K562 (cell line): ENCODE data around the gene ROM1. TPM values are rescaled to one million over a fixed set of nuclear protein-coding genes. Genes with fewer than 3 reads are reported as not detected.
A peak's percentile ranks its signal among the peaks of the same experiment; 100 is the strongest.

Source experiments
- CLOCK ChIP-seq: fragments of 250-450 bp; sonication (Bioruptor Pico); IDR thresholded peaks from 2 replicates; pipeline ENCODE4 v1.4.0; 2020; ENCODE audit warnings: mild to moderate bottlenecking, moderate library complexity, borderline replicate concordance
- E2F6 ChIP-seq, 2 experiments: IDR thresholded peaks; 2 replicates each; pipeline ENCODE4 v1.6.1; 2011; ENCODE audit warnings: borderline replicate concordance in 1 of 2, control low read depth in 1 of 2, low read depth in 1 of 2, low read length in 1 of 2, mild to moderate bottlenecking in 1 of 2, mixed read lengths in 1 of 2, moderate library complexity in 1 of 2; ENCODE audit not compliant: insufficient read depth in 1 of 2, insufficient read length in 1 of 2, poor library complexity in 1 of 2, severe bottlenecking in 1 of 2; ENCODE audit errors: extremely low read depth in 1 of 2
- GTF2F1 ChIP-seq: IDR thresholded peaks from 2 replicates; pipeline ENCODE4 v1.6.1; 2011; ENCODE audit warnings: low read depth, low read length, improper control_type of control experiment
- KDM2B ChIP-seq: fragments of 250-450 bp; sonication (Bioruptor Pico); IDR thresholded peaks from 2 replicates; pipeline ENCODE4 v1.8.0; 2021; ENCODE audit warnings: mild to moderate bottlenecking, moderate library complexity
- MBD2 ChIP-seq: sonication (generic); IDR thresholded peaks from 2 replicates; pipeline ENCODE4 v1.6.1; 2016; ENCODE audit warnings: low read depth, borderline replicate concordance
- RBM17 ChIP-seq: fragments of 200-400 bp; formaldehyde crosslinking; IDR thresholded peaks from 2 replicates; pipeline ENCODE4 v1.6.1; 2017; ENCODE audit warnings: low read depth, mild to moderate bottlenecking, low read length, borderline replicate concordance
- SRF ChIP-seq, 2 experiments: fragments of 250-450, 450-650 bp in 1 of 2; sonication (Bioruptor Pico) in 1 of 2; sonication (generic) in 1 of 2; formaldehyde crosslinking; IDR thresholded peaks; 2 replicates each; pipeline versions ENCODE4 v1.5.0 to v1.5.1; 2020 to 2022; ENCODE audit warnings: mild to moderate bottlenecking in 1 of 2, missing genetic modification reagents in 1 of 2
- TBL1XR1 ChIP-seq, 2 experiments: IDR thresholded peaks; 2 replicates each; pipeline ENCODE4 v1.6.1; 2012; ENCODE audit warnings: improper control_type of control experiment in 2 of 2, low read length in 2 of 2, mild to moderate bottlenecking in 1 of 2
- THRAP3 ChIP-seq: fragments of 450-650 bp; IDR thresholded peaks from 2 replicates; pipeline ENCODE4 v1.6.1; 2016; ENCODE audit warnings: mild to moderate bottlenecking, inconsistent platforms, borderline replicate concordance
- TOE1 ChIP-seq, 2 experiments: fragments of 450-650 bp in 1 of 2; sonication (generic) in 1 of 2; formaldehyde crosslinking in 1 of 2; IDR thresholded peaks; 2 replicates each; pipeline versions ENCODE4 v1.7.1 to v1.8.0; 2016 to 2022; ENCODE audit warnings: borderline replicate concordance in 2 of 2, mild to moderate bottlenecking in 2 of 2, antibody characterized with exemption in 1 of 2, inconsistent platforms in 1 of 2, low read depth in 1 of 2, missing genetic modification reagents in 1 of 2, moderate library complexity in 1 of 2
- ZBTB7A ChIP-seq: IDR thresholded peaks from 2 replicates; pipeline ENCODE4 v1.6.1; 2011; ENCODE audit warnings: low read depth, mild to moderate bottlenecking, low read length, moderate library complexity, borderline replicate concordance; ENCODE audit not compliant: control insufficient read depth
- ZNF224 ChIP-seq: sonication (generic); formaldehyde crosslinking; IDR thresholded peaks from 2 replicates; pipeline ENCODE4 v1.8.0; 2022; ENCODE audit warnings: mild to moderate bottlenecking, missing genetic modification reagents
- ZNF354B ChIP-seq: fragments of 250-450 bp; sonication (Bioruptor Pico); IDR thresholded peaks from 2 replicates; pipeline ENCODE4 v1.4.0; 2020
- ZNF41 ChIP-seq: fragments of 250-450 bp; sonication (Bioruptor Pico); conservative IDR thresholded peaks from 2 replicates; pipeline ENCODE4 v1.4.0; 2020; ENCODE audit warnings: mild to moderate bottlenecking
- polyA plus RNA-seq, 8 experiments: library from polyadenylated mRNA; depleted of rRNA in 4 of 8; stranded (reverse) in 5 of 8; unstranded in 3 of 8; fragments of >200 nt; fragmentation: Nextera tagmentation in 2 of 8; fragmentation: Illumina TruSeq in 1 of 8; extraction: Ambion mirVana in 2 of 8; extraction: Trizol in 1 of 8; gene quantifications; 2 replicates each; pipeline versions ENCODE4 v1.2.1 to v1.2.3, GENCODE V29; 2011 to 2014; ENCODE audit warnings: inconsistent platforms in 1 of 8, missing spikeins in 1 of 8
- total RNA-seq, 7 experiments: library from RNA; depleted of rRNA in 6 of 7; stranded (reverse); fragments of >200 nt in 6 of 7; fragmentation: Illumina TruSeq in 2 of 7; extraction: Trizol in 2 of 7; gene quantifications; 2 replicates each; pipeline versions ENCODE4 v1.2.1 to v1.2.3, GENCODE V29; 2011 to 2021; ENCODE audit warnings: low replicate concordance in 1 of 7
- TF ChIP-seq, protein P1 (sequence below): fragments of 450-650 bp; formaldehyde crosslinking; IDR thresholded peaks from 2 replicates; pipeline ENCODE4 v1.4.0; 2020; ENCODE audit warnings: mild to moderate bottlenecking
- TF ChIP-seq, protein P2 (sequence below): fragments of 250-450 bp; sonication (Bioruptor Pico); IDR thresholded peaks from 2 replicates; pipeline ENCODE4 v1.5.0; 2021; ENCODE audit warnings: mild to moderate bottlenecking, moderate library complexity

Gene ROM1
- total and polyA plus RNA-seq, 9 of the 15 experiments (the other 6 are each of a cell fraction or from before 2014, with no cell fraction given) = 0.75 to 4.0 (median 2.6) TPM

GRCh38 chr11:62645946-62646824 is 33.1 kb downstream of the ROM1 start, which contains the start of gene GANAB (continued):
- TF ChIP-seq CLOCK (CRISPR knock-in tag) (no peak), MBD2 (peak; percentile 47; the same call in 1 of the 2 replicates), ZNF354B (CRISPR knock-in tag) (no peak), TOE1 (IDR thresholded peaks at IDR 0.05; ENCODE audit: borderline replicate concordance) (peak; percentile 30; the same call in 1 of the 2 replicates), TOE1 (CRISPR knock-in tag; IDR thresholded peaks at IDR 0.05; ENCODE audit: borderline replicate concordance, low read depth) (0 out of 2 replicates have a peak, but pooled peaks have one; percentile 13), THRAP3 (no peak), ZNF224 (no peak), ZNF41 (CRISPR knock-in tag) (no peak), E2F6 (IDR thresholded peaks at IDR 0.05; ENCODE audit: borderline replicate concordance in 1 of 2, extremely low read depth in 1 of 2, insufficient read depth in 1 of 2, insufficient read length in 1 of 2, low read depth in 1 of 2, low read length in 1 of 2, poor library complexity in 1 of 2, severe bottlenecking in 1 of 2) (peak; percentile 11 to 80), ZBTB7A (peak; percentile 68; the same call in 1 of the 2 replicates), RBM17 (no peak), GTF2F1 (no peak), SRF (CRISPR knock-in tag; IDR thresholded peaks at IDR 0.05) (no peak), TBL1XR1 (IDR thresholded peaks at IDR 0.05; ENCODE audit: low read length in 2 of 2) (no peak; a peak in 1 of 4 replicates), KDM2B (CRISPR knock-in tag) (no peak; the same call in 1 of the 2 replicates)
- TF ChIP-seq, protein P1, sequence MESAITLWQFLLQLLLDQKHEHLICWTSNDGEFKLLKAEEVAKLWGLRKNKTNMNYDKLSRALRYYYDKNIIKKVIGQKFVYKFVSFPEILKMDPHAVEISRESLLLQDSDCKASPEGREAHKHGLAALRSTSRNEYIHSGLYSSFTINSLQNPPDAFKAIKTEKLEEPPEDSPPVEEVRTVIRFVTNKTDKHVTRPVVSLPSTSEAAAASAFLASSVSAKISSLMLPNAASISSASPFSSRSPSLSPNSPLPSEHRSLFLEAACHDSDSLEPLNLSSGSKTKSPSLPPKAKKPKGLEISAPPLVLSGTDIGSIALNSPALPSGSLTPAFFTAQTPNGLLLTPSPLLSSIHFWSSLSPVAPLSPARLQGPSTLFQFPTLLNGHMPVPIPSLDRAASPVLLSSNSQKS (CRISPR knock-in tag) = no peak
- TF ChIP-seq, protein P2, sequence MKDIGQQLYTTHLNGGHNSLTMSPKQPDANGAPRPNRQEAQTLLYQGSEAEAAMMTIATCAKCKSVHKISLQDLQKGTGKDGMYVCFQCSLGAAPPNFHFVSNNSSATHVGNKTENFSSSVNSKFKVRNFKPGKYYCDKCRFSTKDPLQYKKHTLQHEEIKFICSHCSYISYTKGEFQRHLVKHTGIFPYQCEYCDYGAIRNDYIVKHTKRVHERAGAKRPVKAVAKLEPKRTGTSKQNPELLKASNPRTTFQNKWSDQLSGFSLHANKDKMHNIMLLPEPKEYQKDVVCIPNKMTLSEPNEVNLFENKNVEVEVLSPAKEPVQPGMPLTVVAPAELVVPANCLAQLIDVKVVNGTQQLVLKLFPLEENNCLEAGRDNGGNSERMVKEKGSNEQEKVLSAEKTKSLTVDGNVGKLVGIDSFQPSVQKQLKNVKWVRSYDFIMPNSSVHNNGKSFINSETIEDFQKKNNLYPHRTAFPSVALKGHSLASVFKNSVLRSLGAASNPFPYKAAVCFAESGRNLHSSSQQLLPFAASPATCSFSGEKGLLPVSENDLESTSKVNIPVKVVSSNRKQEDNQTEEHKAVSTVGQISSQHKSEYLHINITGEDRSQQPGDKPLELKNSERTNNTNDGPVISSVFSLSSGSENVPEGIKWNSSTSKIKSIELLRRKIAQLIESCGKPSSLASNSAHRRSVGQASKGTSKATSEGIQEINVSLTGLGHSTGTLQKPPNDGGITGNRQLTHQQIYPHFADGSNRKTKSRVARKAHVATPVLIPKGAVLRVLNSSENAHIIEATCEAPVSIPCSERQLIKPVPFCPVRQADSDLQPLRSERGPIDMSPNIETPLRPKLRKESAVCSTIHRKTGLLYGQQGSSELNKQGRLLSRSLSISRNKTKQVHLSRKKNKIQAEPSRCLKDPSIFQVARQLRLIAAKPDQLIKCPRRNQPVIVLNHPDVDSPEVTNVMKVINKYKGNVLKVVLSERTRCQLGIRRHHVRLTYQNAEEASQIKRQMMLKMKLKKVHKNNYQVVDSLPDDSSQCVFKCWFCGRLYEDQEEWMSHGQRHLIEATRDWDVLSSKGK = no peak
